Neural crest cell (in vitro differentiated cells): ENCODE measurements around the gene ARHGAP9. TPM values are rescaled to one million over a fixed set of nuclear protein-coding genes. Genes with fewer than 3 reads are reported as not detected.

ENCODE experiments used
- DNase-seq: peaks from one replicate; pipeline ENCODE4 v3.0.0; 2021; ENCODE audit warnings: low read depth, mixed read lengths, low spot score
- H3K27ac Mint-ChIP-seq: one replicate; pipeline ENCODE4 v1.8.0; 2021; ENCODE audit warnings: mild to moderate bottlenecking, mixed read lengths; ENCODE audit not compliant: unreplicated experiment
- H3K27me3 Mint-ChIP-seq: 2 replicates; pipeline ENCODE4 v1.8.0; 2021; ENCODE audit warnings: low read depth, mild to moderate bottlenecking, mixed read lengths
- H3K36me3 Mint-ChIP-seq: 2 replicates; pipeline ENCODE4 v1.8.0; 2021; ENCODE audit warnings: low read depth, mild to moderate bottlenecking, mixed read lengths
- H3K4me1 Mint-ChIP-seq: 2 replicates; pipeline ENCODE4 v1.8.0; 2021; ENCODE audit warnings: mixed read lengths
- H3K4me3 Mint-ChIP-seq: one replicate; pipeline ENCODE4 v1.8.0; 2021; ENCODE audit warnings: mild to moderate bottlenecking, mixed read lengths
- H3K9me3 Mint-ChIP-seq: 2 replicates; pipeline ENCODE4 v1.8.0; 2021; ENCODE audit warnings: mixed read lengths
- total RNA-seq: library from RNA; stranded (reverse); gene quantifications from 2 replicates; pipeline ENCODE4 v1.2.1, GENCODE V29; 2021
- TF ChIP-seq, protein P1 (sequence below): fragments of 200-600 bp; sonication (generic); conservative IDR thresholded peaks from 2 replicates; pipeline ENCODE4 v1.5.0; 2021; ENCODE audit warnings: antibody characterized with exemption, mild to moderate bottlenecking

ARHGAP9 gene
- total RNA-seq, 1 donor from 2014 or later = 0.56 TPM

DNA sequence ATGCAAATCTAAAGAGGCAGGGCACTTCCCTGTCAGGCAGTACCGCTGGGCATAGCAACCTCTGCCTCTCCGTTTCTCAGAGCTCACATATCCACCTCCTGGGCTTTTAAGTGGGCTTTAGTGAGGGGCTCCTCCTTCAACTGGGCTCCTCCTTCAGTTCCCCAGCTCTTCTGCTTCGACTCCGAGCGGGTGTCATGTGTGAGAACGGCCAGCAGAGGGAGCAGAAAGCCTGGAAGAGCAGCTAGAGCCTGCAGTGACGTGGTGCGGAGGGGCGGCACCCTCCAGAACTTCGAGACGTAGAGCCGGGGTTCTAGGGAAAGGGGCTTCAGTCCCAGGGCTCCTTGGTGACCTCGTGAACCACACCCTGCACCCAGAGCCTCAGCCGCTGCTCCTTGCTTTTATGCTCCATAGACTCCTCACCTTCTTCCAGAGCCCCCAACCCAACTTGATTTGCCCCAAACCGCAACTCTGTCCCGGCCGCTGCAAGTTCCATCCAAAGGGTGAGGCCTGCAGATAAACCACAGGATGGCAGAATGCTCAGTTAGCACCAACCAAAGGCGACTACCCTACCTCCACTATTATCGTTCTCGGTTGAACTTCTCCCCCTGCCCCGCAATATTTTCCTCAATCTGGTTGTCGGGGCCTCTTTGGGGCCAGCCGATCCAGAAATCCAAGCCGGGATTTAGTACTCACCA, 20.5 kb downstream of the ARHGAP9 start:
- Mint-ChIP-seq H3K27ac (peak overlapping the region; percentile 94), H3K4me3 (peak overlapping the region; percentile 95), H3K36me3 (no peaks in the 10 kb centered on the region), H3K4me1 (peaks cover 41% of the 10 kb centered on the region), H3K9me3 (no peaks in the 10 kb centered on the region), H3K27me3 (peaks cover 63% of the 10 kb centered on the region)
- TF ChIP-seq, protein P1, sequence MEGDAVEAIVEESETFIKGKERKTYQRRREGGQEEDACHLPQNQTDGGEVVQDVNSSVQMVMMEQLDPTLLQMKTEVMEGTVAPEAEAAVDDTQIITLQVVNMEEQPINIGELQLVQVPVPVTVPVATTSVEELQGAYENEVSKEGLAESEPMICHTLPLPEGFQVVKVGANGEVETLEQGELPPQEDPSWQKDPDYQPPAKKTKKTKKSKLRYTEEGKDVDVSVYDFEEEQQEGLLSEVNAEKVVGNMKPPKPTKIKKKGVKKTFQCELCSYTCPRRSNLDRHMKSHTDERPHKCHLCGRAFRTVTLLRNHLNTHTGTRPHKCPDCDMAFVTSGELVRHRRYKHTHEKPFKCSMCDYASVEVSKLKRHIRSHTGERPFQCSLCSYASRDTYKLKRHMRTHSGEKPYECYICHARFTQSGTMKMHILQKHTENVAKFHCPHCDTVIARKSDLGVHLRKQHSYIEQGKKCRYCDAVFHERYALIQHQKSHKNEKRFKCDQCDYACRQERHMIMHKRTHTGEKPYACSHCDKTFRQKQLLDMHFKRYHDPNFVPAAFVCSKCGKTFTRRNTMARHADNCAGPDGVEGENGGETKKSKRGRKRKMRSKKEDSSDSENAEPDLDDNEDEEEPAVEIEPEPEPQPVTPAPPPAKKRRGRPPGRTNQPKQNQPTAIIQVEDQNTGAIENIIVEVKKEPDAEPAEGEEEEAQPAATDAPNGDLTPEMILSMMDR = peak; percentile 88
- DNase-seq = peak; percentile 99

- Mint-ChIP-seq H3K27ac (peak overlapping the region; percentile 94), H3K27me3 (peaks cover 58% of the 10 kb centered on the region)
These were observed 21.0 kb downstream of the ARHGAP9 start for GRCh38 chr12:57458665-57459054.

GRCh38 chr12:57456737-57457490, 22.8 kb downstream of the ARHGAP9 start:
- Mint-ChIP-seq H3K27me3 (peaks cover 47% of the 10 kb centered on the region), H3K36me3 (no peaks in the 10 kb centered on the region), H3K9me3 (no peaks in the 10 kb centered on the region), H3K4me3 (peak overlapping the region; percentile 77), H3K4me1 (peaks cover 37% of the 10 kb centered on the region), H3K27ac (no peak overlapping the region)
- no peak for DNase-seq
- TF ChIP-seq, protein P1 = no peak

More at GRCh38 chr12:57458665-57459054, 21.0 kb downstream of the ARHGAP9 start:
- Mint-ChIP-seq H3K4me1 (peaks cover 41% of the 10 kb centered on the region), H3K4me3 (peak overlapping the region; percentile 95), H3K9me3 (no peaks in the 10 kb centered on the region), H3K36me3 (no peaks in the 10 kb centered on the region)
- TF ChIP-seq, protein P1 = no peak
- no peak for DNase-seq

DNA sequence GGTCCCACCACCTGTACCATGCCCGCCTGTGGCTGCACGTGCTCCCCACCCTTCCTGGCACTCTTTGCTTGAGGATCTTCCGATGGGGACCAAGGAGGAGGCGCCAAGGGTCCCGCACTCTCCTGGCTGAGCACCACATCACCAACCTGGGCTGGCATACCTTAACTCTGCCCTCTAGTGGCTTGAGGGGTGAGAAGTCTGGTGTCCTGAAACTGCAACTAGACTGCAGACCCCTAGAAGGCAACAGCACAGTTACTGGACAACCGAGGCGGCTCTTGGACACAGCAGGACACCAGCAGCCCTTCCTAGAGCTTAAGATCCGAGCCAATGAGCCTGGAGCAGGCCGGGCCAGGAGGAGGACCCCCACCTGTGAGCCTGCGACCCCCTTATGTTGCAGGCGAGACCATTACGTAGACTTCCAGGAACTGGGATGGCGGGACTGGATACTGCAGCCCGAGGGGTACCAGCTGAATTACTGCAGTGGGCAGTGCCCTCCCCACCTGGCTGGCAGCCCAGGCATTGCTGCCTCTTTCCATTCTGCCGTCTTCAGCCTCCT, 23.4 kb downstream of the ARHGAP9 start:
- H3K36me3 Mint-ChIP-seq = no peaks in the 10 kb centered on the region
- H3K4me1 Mint-ChIP-seq = peaks cover 32% of the 10 kb centered on the region
- peaks cover 41% of the 10 kb centered on the region for H3K27me3 Mint-ChIP-seq
- no peak overlapping the region for H3K27ac Mint-ChIP-seq
- TF ChIP-seq, protein P1 = peak; percentile 64
- peak; percentile 39 for DNase-seq
- H3K4me3 Mint-ChIP-seq = peak overlapping the region; percentile 77
- H3K9me3 Mint-ChIP-seq = no peaks in the 10 kb centered on the region

DNA sequence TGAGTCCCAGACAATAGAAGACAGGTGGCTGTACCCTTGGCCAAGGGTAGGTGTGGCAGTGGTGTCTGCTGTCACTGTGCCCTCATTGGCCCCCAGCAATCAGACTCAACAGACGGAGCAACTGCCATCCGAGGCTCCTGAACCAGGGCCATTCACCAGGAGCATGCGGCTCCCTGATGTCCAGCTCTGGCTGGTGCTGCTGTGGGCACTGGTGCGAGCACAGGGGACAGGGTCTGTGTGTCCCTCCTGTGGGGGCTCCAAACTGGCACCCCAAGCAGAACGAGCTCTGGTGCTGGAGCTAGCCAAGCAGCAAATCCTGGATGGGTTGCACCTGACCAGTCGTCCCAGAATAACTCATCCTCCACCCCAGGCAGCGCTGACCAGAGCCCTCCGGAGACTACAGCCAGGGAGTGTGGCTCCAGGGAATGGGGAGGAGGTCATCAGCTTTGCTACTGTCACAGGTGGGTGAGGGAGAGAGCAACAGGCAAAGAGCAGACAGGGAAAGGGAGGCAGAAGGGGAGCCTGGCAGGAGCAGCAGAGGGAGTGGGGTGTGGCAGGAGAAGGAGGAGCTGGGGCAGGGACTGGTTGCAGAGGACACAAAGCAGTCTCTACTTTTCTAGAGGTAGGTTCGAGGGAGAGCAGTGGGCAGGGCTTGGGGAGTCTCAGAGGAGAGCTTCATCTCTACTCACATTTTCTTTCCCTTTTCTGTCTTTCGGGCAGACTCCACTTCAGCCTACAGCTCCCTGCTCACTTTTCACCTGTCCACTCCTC, 24.1 kb downstream of the ARHGAP9 start:
- Mint-ChIP-seq H3K36me3 (no peaks in the 10 kb centered on the region), H3K27me3 (peaks cover 34% of the 10 kb centered on the region), H3K4me1 (peaks cover 27% of the 10 kb centered on the region), H3K9me3 (no peaks in the 10 kb centered on the region), H3K27ac (peak overlapping the region; percentile 87), H3K4me3 (no peak overlapping the region)
- DNase-seq = no peak
- TF ChIP-seq, protein P1 = no peak
